Neural cell (in vitro differentiated cells): ENCODE data around the gene EML6. TPM values are rescaled to one million over a fixed set of nuclear protein-coding genes. Genes with fewer than 3 reads are reported as not detected.

Experiments
- H2AFZ ChIP-seq: fragments of 200-600, 300-800 bp; sonication (generic), shearing (Covaris generic); 2 replicates; pipeline ENCODE4 v1.6.0; 2014; ENCODE audit warnings: low read depth, mild to moderate bottlenecking, antibody characterized with exemption, low read length, moderate library complexity
- H3F3A ChIP-seq: fragments of 200-600 bp; shearing (Covaris generic); 2 replicates; pipeline ENCODE4 v1.6.1; 2016; ENCODE audit warnings: mild to moderate bottlenecking, moderate library complexity, mixed read lengths, antibody characterized with exemption, low read length; ENCODE audit not compliant: insufficient read depth, poor library complexity, severe bottlenecking
- H3K27ac ChIP-seq: fragments of 200-600, 300-800 bp; sonication (generic), shearing (Covaris generic); 2 replicates; pipeline ENCODE4 v1.5.1; 2014; ENCODE audit warnings: mild to moderate bottlenecking, low read length, moderate library complexity
- H3K27me3 ChIP-seq: fragments of 300-800, 200-600 bp; sonication (generic), shearing (Covaris generic); 2 replicates; pipeline ENCODE4 v1.6.0; 2014; ENCODE audit warnings: mild to moderate bottlenecking, low read depth, low read length, moderate library complexity; ENCODE audit not compliant: insufficient read depth
- H3K36me3 ChIP-seq: fragments of 300-800, 200-600 bp; sonication (generic), shearing (Covaris generic); 2 replicates; pipeline ENCODE4 v1.5.1; 2014; ENCODE audit warnings: mild to moderate bottlenecking, antibody characterized with exemption, low read length, moderate library complexity; ENCODE audit not compliant: insufficient read depth
- H3K4me2 ChIP-seq: fragments of 300-800, 200-600 bp; sonication (generic), shearing (Covaris generic); 2 replicates; pipeline ENCODE4 v1.6.0; 2014; ENCODE audit warnings: mild to moderate bottlenecking, low read length
- H3K4me3 ChIP-seq: fragments of 300-800, 200-600 bp; sonication (generic), shearing (Covaris generic); 2 replicates; pipeline ENCODE4 v1.5.1; 2014; ENCODE audit warnings: mild to moderate bottlenecking, low read length, moderate library complexity
- H3K79me2 ChIP-seq: fragments of 200-600 bp; shearing (Covaris generic); replicated peaks from 2 replicates; pipeline ENCODE4 v1.6.0; 2014; ENCODE audit warnings: mild to moderate bottlenecking, low read length, moderate library complexity; ENCODE audit not compliant: insufficient read depth
- H3K9ac ChIP-seq: fragments of 300-800, 200-600 bp; sonication (generic), shearing (Covaris generic); 2 replicates; pipeline ENCODE4 v1.6.1; 2016; ENCODE audit warnings: mild to moderate bottlenecking, low read length, mixed read lengths
- H3K9me2 ChIP-seq: fragments of 200-600 bp; shearing (Covaris generic); 2 replicates; pipeline ENCODE4 v1.6.1; 2016; ENCODE audit warnings: mild to moderate bottlenecking, low read length, mixed read lengths; ENCODE audit not compliant: insufficient read depth
- H3K9me3 ChIP-seq: fragments of 200-600, 300-800 bp; sonication (generic), shearing (Covaris generic); 2 replicates; pipeline ENCODE4 v1.6.1; 2016; ENCODE audit warnings: mild to moderate bottlenecking, mixed run types, low read length, moderate library complexity, mixed read lengths
- H4K20me1 ChIP-seq: fragments of 200-600 bp; shearing (Covaris generic); 2 replicates; pipeline ENCODE4 v1.6.1; 2016; ENCODE audit warnings: mild to moderate bottlenecking, mixed run types; ENCODE audit not compliant: insufficient read depth
- EP300 ChIP-seq: fragments of 450-650 bp; conservative IDR thresholded peaks from 2 replicates; pipeline ENCODE4 v1.6.1; 2014; ENCODE audit warnings: antibody characterized with exemption, mild to moderate bottlenecking, moderate library complexity; ENCODE audit not compliant: poor library complexity, severe bottlenecking
- EZH2 ChIP-seq: fragments of 200-600, 300-800 bp; shearing (Covaris generic), sonication (generic); IDR thresholded peaks from 2 replicates; pipeline ENCODE4 v1.6.1; 2014; ENCODE audit warnings: antibody characterized with exemption, low read length, borderline replicate concordance, mild to moderate bottlenecking; ENCODE audit not compliant: insufficient read depth, poor library complexity, severe bottlenecking
- MXI1 ChIP-seq: fragments of 450-650 bp; conservative IDR thresholded peaks from 2 replicates; pipeline ENCODE4 v1.6.1; 2014; ENCODE audit warnings: antibody characterized with exemption, mild to moderate bottlenecking; ENCODE audit not compliant: poor library complexity, severe bottlenecking
- POLR2AphosphoS5 ChIP-seq: IDR thresholded peaks from 2 replicates; pipeline ENCODE4 v1.6.1; 2012
- RAD21 ChIP-seq: fragments of 450-650 bp; conservative IDR thresholded peaks from 2 replicates; pipeline ENCODE4 v1.6.1; 2014; ENCODE audit warnings: antibody characterized with exemption, mild to moderate bottlenecking, moderate library complexity
- SMC3 ChIP-seq: fragments of 450-650 bp; conservative IDR thresholded peaks from 2 replicates; pipeline ENCODE4 v1.6.1; 2014; ENCODE audit warnings: antibody characterized with exemption, mild to moderate bottlenecking, moderate library complexity; ENCODE audit not compliant: poor library complexity
- TAF1 ChIP-seq: IDR thresholded peaks from 2 replicates; pipeline ENCODE4 v1.6.1; 2012; ENCODE audit warnings: low read depth
- polyA plus RNA-seq: library from polyadenylated mRNA; depleted of rRNA; stranded (reverse); fragments of >200 nt; gene quantifications from 2 replicates; pipeline ENCODE4 v1.2.3, GENCODE V29; 2014
- TF ChIP-seq, protein P1 (sequence below): fragments of 450-650 bp; IDR thresholded peaks from 2 replicates; pipeline ENCODE4 v1.5.1; 2014; ENCODE audit warnings: antibody characterized with exemption, mild to moderate bottlenecking, moderate library complexity; ENCODE audit not compliant: poor library complexity, severe bottlenecking
- TF ChIP-seq, protein P2 (sequence below): IDR thresholded peaks from 2 replicates; pipeline ENCODE4 v1.6.1; 2012; ENCODE audit warnings: borderline replicate concordance

EML6 gene
- polyA plus RNA-seq, 1 donor from 2014 or later: 13.4 TPM

DNA sequence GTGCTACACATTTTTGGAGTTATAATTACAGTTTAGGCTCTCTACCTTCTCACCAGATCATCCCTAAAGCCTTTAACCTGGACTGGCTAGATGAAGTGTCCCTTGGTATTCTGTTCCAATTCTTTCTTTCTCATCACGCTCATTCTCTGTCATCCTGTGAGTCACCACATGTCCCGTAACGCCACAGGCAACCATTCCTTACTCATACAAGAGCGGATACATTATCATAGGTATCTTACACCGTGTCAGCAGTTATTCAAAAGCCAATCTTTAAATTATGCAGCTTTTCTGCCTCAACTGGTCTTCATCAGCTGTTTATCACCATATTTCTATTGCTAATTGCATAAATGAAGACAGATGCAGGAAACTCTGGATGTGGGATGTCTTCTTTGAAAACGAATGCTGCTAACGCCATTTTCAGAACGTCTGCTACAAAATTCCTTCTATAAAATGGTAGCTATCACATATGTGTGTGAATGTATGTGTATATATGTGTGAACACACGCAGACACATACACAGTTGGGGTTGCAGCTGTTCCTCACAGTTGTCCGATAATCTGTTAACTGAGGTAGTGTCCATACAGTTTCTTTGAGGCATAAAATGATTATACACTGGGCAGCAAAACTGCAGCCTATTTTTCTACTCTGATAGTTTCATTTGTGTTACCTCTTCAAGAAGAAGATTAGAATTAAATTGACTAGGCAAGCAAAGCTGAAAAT is 47.9 kb downstream of the EML6 start:
- Histone ChIP-seq H3K9me3 (peaks cover 9% of the 10 kb centered on the region), H2AFZ (no peak overlapping the region), H3K36me3 (no peaks in the 10 kb centered on the region), H3K9me2 (no peaks in the 10 kb centered on the region), H3K27me3 (no peaks in the 10 kb centered on the region), H3F3A (no peaks in the 10 kb centered on the region), H3K79me2 (no peaks in the 10 kb centered on the region), H3K4me3 (no peak overlapping the region), H3K9ac (no peak overlapping the region), H3K4me2 (no peak overlapping the region), H4K20me1 (no peaks in the 10 kb centered on the region), H3K27ac (no peak overlapping the region)
- TF ChIP-seq EP300 (no peak), TAF1 (no peak), EZH2 (no peak), SMC3 (no peak), POLR2AphosphoS5 (no peak), MXI1 (no peak), RAD21 (no peak)
- TF ChIP-seq, protein P1, sequence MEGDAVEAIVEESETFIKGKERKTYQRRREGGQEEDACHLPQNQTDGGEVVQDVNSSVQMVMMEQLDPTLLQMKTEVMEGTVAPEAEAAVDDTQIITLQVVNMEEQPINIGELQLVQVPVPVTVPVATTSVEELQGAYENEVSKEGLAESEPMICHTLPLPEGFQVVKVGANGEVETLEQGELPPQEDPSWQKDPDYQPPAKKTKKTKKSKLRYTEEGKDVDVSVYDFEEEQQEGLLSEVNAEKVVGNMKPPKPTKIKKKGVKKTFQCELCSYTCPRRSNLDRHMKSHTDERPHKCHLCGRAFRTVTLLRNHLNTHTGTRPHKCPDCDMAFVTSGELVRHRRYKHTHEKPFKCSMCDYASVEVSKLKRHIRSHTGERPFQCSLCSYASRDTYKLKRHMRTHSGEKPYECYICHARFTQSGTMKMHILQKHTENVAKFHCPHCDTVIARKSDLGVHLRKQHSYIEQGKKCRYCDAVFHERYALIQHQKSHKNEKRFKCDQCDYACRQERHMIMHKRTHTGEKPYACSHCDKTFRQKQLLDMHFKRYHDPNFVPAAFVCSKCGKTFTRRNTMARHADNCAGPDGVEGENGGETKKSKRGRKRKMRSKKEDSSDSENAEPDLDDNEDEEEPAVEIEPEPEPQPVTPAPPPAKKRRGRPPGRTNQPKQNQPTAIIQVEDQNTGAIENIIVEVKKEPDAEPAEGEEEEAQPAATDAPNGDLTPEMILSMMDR: no peak
- TF ChIP-seq, protein P2, sequence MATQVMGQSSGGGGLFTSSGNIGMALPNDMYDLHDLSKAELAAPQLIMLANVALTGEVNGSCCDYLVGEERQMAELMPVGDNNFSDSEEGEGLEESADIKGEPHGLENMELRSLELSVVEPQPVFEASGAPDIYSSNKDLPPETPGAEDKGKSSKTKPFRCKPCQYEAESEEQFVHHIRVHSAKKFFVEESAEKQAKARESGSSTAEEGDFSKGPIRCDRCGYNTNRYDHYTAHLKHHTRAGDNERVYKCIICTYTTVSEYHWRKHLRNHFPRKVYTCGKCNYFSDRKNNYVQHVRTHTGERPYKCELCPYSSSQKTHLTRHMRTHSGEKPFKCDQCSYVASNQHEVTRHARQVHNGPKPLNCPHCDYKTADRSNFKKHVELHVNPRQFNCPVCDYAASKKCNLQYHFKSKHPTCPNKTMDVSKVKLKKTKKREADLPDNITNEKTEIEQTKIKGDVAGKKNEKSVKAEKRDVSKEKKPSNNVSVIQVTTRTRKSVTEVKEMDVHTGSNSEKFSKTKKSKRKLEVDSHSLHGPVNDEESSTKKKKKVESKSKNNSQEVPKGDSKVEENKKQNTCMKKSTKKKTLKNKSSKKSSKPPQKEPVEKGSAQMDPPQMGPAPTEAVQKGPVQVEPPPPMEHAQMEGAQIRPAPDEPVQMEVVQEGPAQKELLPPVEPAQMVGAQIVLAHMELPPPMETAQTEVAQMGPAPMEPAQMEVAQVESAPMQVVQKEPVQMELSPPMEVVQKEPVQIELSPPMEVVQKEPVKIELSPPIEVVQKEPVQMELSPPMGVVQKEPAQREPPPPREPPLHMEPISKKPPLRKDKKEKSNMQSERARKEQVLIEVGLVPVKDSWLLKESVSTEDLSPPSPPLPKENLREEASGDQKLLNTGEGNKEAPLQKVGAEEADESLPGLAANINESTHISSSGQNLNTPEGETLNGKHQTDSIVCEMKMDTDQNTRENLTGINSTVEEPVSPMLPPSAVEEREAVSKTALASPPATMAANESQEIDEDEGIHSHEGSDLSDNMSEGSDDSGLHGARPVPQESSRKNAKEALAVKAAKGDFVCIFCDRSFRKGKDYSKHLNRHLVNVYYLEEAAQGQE: no peak

GRCh38 chr2:54772110-54772509 is 48.6 kb downstream of the EML6 start:
- Histone ChIP-seq H3K4me2 (no peak overlapping the region), H2AFZ (no peak overlapping the region), H3K27me3 (no peaks in the 10 kb centered on the region), H3K9me3 (peaks cover 9% of the 10 kb centered on the region), H3K9me2 (no peaks in the 10 kb centered on the region), H3K27ac (no peak overlapping the region), H3K36me3 (no peaks in the 10 kb centered on the region), H4K20me1 (no peaks in the 10 kb centered on the region), H3K79me2 (no peaks in the 10 kb centered on the region), H3K4me3 (no peak overlapping the region), H3K9ac (no peak overlapping the region), H3F3A (no peaks in the 10 kb centered on the region)
- TF ChIP-seq, protein P2: no peak
- no peak for TF ChIP-seq SMC3
- TF ChIP-seq EZH2: no peak
- TF ChIP-seq, protein P1: no peak
- TF ChIP-seq MXI1: no peak
- TF ChIP-seq EP300: no peak
- no peak for TF ChIP-seq TAF1
- no peak for TF ChIP-seq POLR2AphosphoS5
- no peak for TF ChIP-seq RAD21
